ENCODE measurements around the gene MAST3. TPM values are rescaled to one million over a fixed set of nuclear protein-coding genes. Genes with fewer than 3 reads are reported as not detected.

MAST3 gene
- total and polyA plus RNA-seq, 2 of the 13 experiments (the other 11 are each of a cell fraction or from before 2014, with no cell fraction given), result 4.1 to 4.6 TPM

- TF ChIP-seq CERS6 (CRISPR knock-in tag; IDR thresholded peaks at IDR 0.05), result no peak
- TF ChIP-seq FOXA1 (IDR thresholded peaks at IDR 0.05), result no peak
- no peak for TF ChIP-seq FOXA1 (CRISPR knock-in tag; IDR thresholded peaks at IDR 0.05)
- no peak for TF ChIP-seq PPARG (CRISPR knock-in tag; conservative IDR thresholded peaks at IDR 0.05)
- TF ChIP-seq LBX2 (CRISPR knock-in tag; IDR thresholded peaks at IDR 0.05; ENCODE audit: borderline replicate concordance), result no peak
- TF ChIP-seq IRF1 (CRISPR knock-in tag; IDR thresholded peaks at IDR 0.05; ENCODE audit: low read depth), result no peak
- no peak for TF ChIP-seq ZNF224 (CRISPR knock-in tag; IDR thresholded peaks at IDR 0.05)
- no peak for TF ChIP-seq ZNF18 (CRISPR knock-in tag; IDR thresholded peaks at IDR 0.05; ENCODE audit: insufficient replicate concordance)
These were observed 68.4 kb downstream of the MAST3 start (continued) for GRCh38 chr19:18165794-18166544.

All from HepG2 (cell line).